ENCODE results near the gene GTF2H2C_2.
"Not testable (repeated sequence)": the region's sequence is repeated elsewhere in the genome, so short reads cannot be mapped to it uniquely, and the experiment has no call there.

The GTF2H2C_2 gene

GRCh38 chr5:70415117-70415516, at the start of gene GTF2H2C_2:
TSS of gene GTF2H2C_2 (plus strand) at chr5:70415368.
- not testable (repeated sequence) for DNase-seq

GRCh38 chr5:70400984-70401686, 14.0 kb upstream of the GTF2H2C_2 start:
- DNase-seq = peak; percentile 58

- not testable (repeated sequence) for DNase-seq
Measured at GRCh38 chr5:70421322-70421721, 6.2 kb downstream of the GTF2H2C_2 start.

- DNase-seq = not testable (repeated sequence)
Measured at GRCh38 chr5:70423215-70423614, 8.0 kb downstream of the GTF2H2C_2 start.

- not testable (repeated sequence) for DNase-seq
Measured at GRCh38 chr5:70438518-70438917, 23.4 kb downstream of the GTF2H2C_2 start.

- DNase-seq = not testable (repeated sequence)
Measured at GRCh38 chr5:70449565-70449964, 34.4 kb downstream of the GTF2H2C_2 start.

- DNase-seq = not testable (repeated sequence)
Measured at GRCh38 chr5:70451249-70451984, 36.2 kb downstream of the GTF2H2C_2 start.

GRCh38 chr5:70457093-70457492, 41.9 kb downstream of the GTF2H2C_2 start:
- DNase-seq = not testable (repeated sequence)

GRCh38 chr5:70459188-70459587, 44.0 kb downstream of the GTF2H2C_2 start:
- not testable (repeated sequence) for DNase-seq

GRCh38 chr5:70461984-70462383, 46.8 kb downstream of the GTF2H2C_2 start:
- DNase-seq = not testable (repeated sequence)

GRCh38 chr5:70464019-70464637, 49.0 kb downstream of the GTF2H2C_2 start:
- not testable (repeated sequence) for DNase-seq

GRCh38 chr5:70469926-70470509, 54.9 kb downstream of the GTF2H2C_2 start:
- DNase-seq = not testable (repeated sequence)

Data from stimulated activated CD4-positive, alpha-beta T cell treated with anti-CD3 and anti-CD28 coated beads, Interleukin-1b, Interleukin-23, amount 100 ng/mL, for 48 hours (primary cell).